Activated CD8-positive, alpha-beta memory T cell treated with anti-CD3 and anti-CD28 coated beads, Interleukin-2, amount 10 ng/mL, durations not matched to agents 7 days and 5 days (primary cell): Measurements from ENCODE around the gene RPUSD4. TPM values are rescaled to one million over a fixed set of nuclear protein-coding genes. Genes with fewer than 3 reads are reported as not detected.
"Not testable (repeated sequence)": the region's sequence is repeated elsewhere in the genome, so short reads cannot be mapped to it uniquely, and the experiment has no call there.

ENCODE experiments used
- ATAC-seq: fragments of 150-1000 bp; cut with Tn5 transposase; one replicate; pipeline ENCODE4 v1.10.0; 2021; ENCODE audit warnings: moderate library complexity
- CTCF ChIA-PET: fragments of 350-600 bp; sonication (Branson Sonifier 250); formaldehyde crosslinking; loops from one replicate; lab custom pipeline; 2021; ENCODE audit warnings: antibody characterized with exemption; lab: Charles Lee
- DNase-seq: peaks from one replicate; pipeline ENCODE4 v3.0.0-alpha.2; 2020
- H3K27ac Mint-ChIP-seq: one replicate; pipeline ENCODE4 v1.8.0; 2021; ENCODE audit warnings: mild to moderate bottlenecking, mixed read lengths
- H3K27me3 Mint-ChIP-seq: one replicate; pipeline ENCODE4 v1.8.0; 2021; ENCODE audit warnings: mixed read lengths
- H3K36me3 Mint-ChIP-seq: one replicate; pipeline ENCODE4 v1.8.0; 2021; ENCODE audit warnings: mild to moderate bottlenecking, mixed read lengths
- H3K4me1 Mint-ChIP-seq: one replicate; pipeline ENCODE4 v1.8.0; 2021; ENCODE audit warnings: mixed read lengths
- H3K4me3 Mint-ChIP-seq: one replicate; pipeline ENCODE4 v1.8.0; 2021; ENCODE audit warnings: mild to moderate bottlenecking, moderate library complexity, mixed read lengths
- H3K9me3 Mint-ChIP-seq: one replicate; pipeline ENCODE4 v1.8.0; 2022; ENCODE audit warnings: low read depth, mixed read lengths
- total RNA-seq, 2 experiments: library from RNA; stranded (reverse); gene quantifications; one replicate each; pipeline ENCODE4 v1.2.3, GENCODE V29; 2021

The RPUSD4 gene
- total RNA-seq = 10 to 100 TPM; 32.0 to 38.8 TPM

GRCh38 chr11:126211236-126212088, at the start of gene RPUSD4, which contains the start of gene FAM118B:
Gene RPUSD4 (minus strand): TSS chr11:126211650. CDS start chr11:126211638, 12 bp downstream.
Gene FAM118B (plus strand): TSS chr11:126211782. CDS start chr11:126235002, 23,220 bp downstream.
- peak within 1 kb of the TSS; percentile 88 for H3K27ac Mint-ChIP-seq
- H3K27me3 Mint-ChIP-seq = peaks cover 5% of the 10 kb centered on the region
- DNase-seq (peak; percentile 99), ATAC-seq (peak; percentile 98)
- peaks cover 12% of the 10 kb centered on the region for H3K36me3 Mint-ChIP-seq
- H3K4me3 Mint-ChIP-seq = peak within 1 kb of the TSS; percentile 92
- CTCF ChIA-PET = interaction anchor here (1.1 kb wide), 1 partner anchor 149 kb away, joined by 3 read pairs; the partner anchor contains the start of gene CDON
- H3K9me3 Mint-ChIP-seq = no peaks in the 10 kb centered on the region
- H3K4me1 Mint-ChIP-seq = peaks cover 42% of the 10 kb centered on the region

- Mint-ChIP-seq H3K9me3 (no peaks in the 10 kb centered on the region), H3K27me3 (no peaks in the 10 kb centered on the region), H3K4me3 (no peak overlapping the region), H3K36me3 (peaks cover 12% of the 10 kb centered on the region), H3K27ac (no peak overlapping the region), H3K4me1 (no peaks in the 10 kb centered on the region)
- ATAC-seq (no peak), DNase-seq (no peak)
- CTCF ChIA-PET = no interaction called here
Measured at GRCh38 chr11:126257764-126258163, 46.3 kb upstream of the RPUSD4 start.

GRCh38 chr11:126257144-126257543, 45.7 kb upstream of the RPUSD4 start:
- CTCF ChIA-PET = no interaction called here
- Mint-ChIP-seq H3K4me3 (no peak overlapping the region), H3K36me3 (peaks cover 10% of the 10 kb centered on the region), H3K27me3 (no peaks in the 10 kb centered on the region), H3K4me1 (no peaks in the 10 kb centered on the region), H3K27ac (no peak overlapping the region), H3K9me3 (no peaks in the 10 kb centered on the region)
- no peak for ATAC-seq
- DNase-seq = no peak

- H3K27me3 Mint-ChIP-seq = no peaks in the 10 kb centered on the region
- no peaks in the 10 kb centered on the region for H3K4me1 Mint-ChIP-seq
- peaks cover 9% of the 10 kb centered on the region for H3K36me3 Mint-ChIP-seq
- no peak overlapping the region for H3K27ac Mint-ChIP-seq
- DNase-seq (no peak), ATAC-seq (no peak)
- no peak overlapping the region for H3K4me3 Mint-ChIP-seq
- H3K9me3 Mint-ChIP-seq = no peaks in the 10 kb centered on the region
- CTCF ChIA-PET = no interaction called here
Measured at GRCh38 chr11:126256216-126256615, 44.8 kb upstream of the RPUSD4 start.

- DNase-seq, H3K4me3 Mint-ChIP-seq, ATAC-seq, H3K27me3 Mint-ChIP-seq, H3K4me1 Mint-ChIP-seq, CTCF ChIA-PET, H3K27ac Mint-ChIP-seq, H3K9me3 Mint-ChIP-seq: not testable (repeated sequence)
- peaks cover 11% of the 10 kb centered on the region for H3K36me3 Mint-ChIP-seq
Measured at GRCh38 chr11:126255507-126255906, 44.1 kb upstream of the RPUSD4 start.

- no peak for ATAC-seq
- no peak for DNase-seq
- Mint-ChIP-seq H3K36me3 (peaks cover 9% of the 10 kb centered on the region), H3K27ac (no peak overlapping the region), H3K27me3 (no peaks in the 10 kb centered on the region), H3K4me3 (no peak overlapping the region), H3K9me3 (no peaks in the 10 kb centered on the region), H3K4me1 (no peaks in the 10 kb centered on the region)
- CTCF ChIA-PET = no interaction called here
Measured at GRCh38 chr11:126254819-126255218, 43.4 kb upstream of the RPUSD4 start.

GRCh38 chr11:126253265-126253664, 41.8 kb upstream of the RPUSD4 start:
- ATAC-seq (no peak), DNase-seq (no peak)
- CTCF ChIA-PET = no interaction called here
- Mint-ChIP-seq H3K27ac (no peak overlapping the region), H3K4me1 (no peaks in the 10 kb centered on the region), H3K36me3 (peaks cover 9% of the 10 kb centered on the region), H3K27me3 (no peaks in the 10 kb centered on the region), H3K4me3 (no peak overlapping the region), H3K9me3 (no peaks in the 10 kb centered on the region)

GRCh38 chr11:126246636-126247035, 35.2 kb upstream of the RPUSD4 start:
- H3K27me3 Mint-ChIP-seq = no peaks in the 10 kb centered on the region
- H3K4me3 Mint-ChIP-seq = no peak overlapping the region
- CTCF ChIA-PET = no interaction called here
- ATAC-seq = no peak
- H3K4me1 Mint-ChIP-seq = no peaks in the 10 kb centered on the region
- peaks cover 8% of the 10 kb centered on the region for H3K36me3 Mint-ChIP-seq
- DNase-seq = no peak
- no peaks in the 10 kb centered on the region for H3K9me3 Mint-ChIP-seq
- H3K27ac Mint-ChIP-seq = no peak overlapping the region

GRCh38 chr11:126233391-126233790, 21.9 kb upstream of the RPUSD4 start:
- Mint-ChIP-seq H3K36me3 (peaks cover 8% of the 10 kb centered on the region), H3K4me3 (no peak overlapping the region), H3K27me3 (no peaks in the 10 kb centered on the region), H3K27ac (no peak overlapping the region), H3K9me3 (no peaks in the 10 kb centered on the region), H3K4me1 (no peaks in the 10 kb centered on the region)
- no peak for ATAC-seq
- CTCF ChIA-PET = interaction anchor here (1.6 kb wide), 1 partner anchor 14 kb away, joined by 4 read pairs; no protein-coding TSS in a partner anchor
- no peak for DNase-seq

GRCh38 chr11:126232683-126233082, 21.2 kb upstream of the RPUSD4 start:
- ATAC-seq (no peak), DNase-seq (no peak)
- Mint-ChIP-seq H3K27ac (no peak overlapping the region), H3K4me3 (no peak overlapping the region), H3K36me3 (peaks cover 5% of the 10 kb centered on the region), H3K27me3 (no peaks in the 10 kb centered on the region), H3K9me3 (no peaks in the 10 kb centered on the region), H3K4me1 (no peaks in the 10 kb centered on the region)
- CTCF ChIA-PET = interaction anchor here (1.6 kb wide), 1 partner anchor 13 kb away, joined by 4 read pairs; no protein-coding TSS in a partner anchor

- Mint-ChIP-seq H3K27me3 (no peaks in the 10 kb centered on the region), H3K27ac (no peak overlapping the region), H3K4me1 (no peaks in the 10 kb centered on the region), H3K4me3 (no peak overlapping the region), H3K36me3 (peaks cover 5% of the 10 kb centered on the region), H3K9me3 (no peaks in the 10 kb centered on the region)
- CTCF ChIA-PET = interaction anchor here (1.6 kb wide), 1 partner anchor 12 kb away, joined by 4 read pairs; no protein-coding TSS in a partner anchor
- ATAC-seq (no peak), DNase-seq (no peak)
Measured at GRCh38 chr11:126231725-126232459, 20.4 kb upstream of the RPUSD4 start.

GRCh38 chr11:126229858-126230540, 18.5 kb upstream of the RPUSD4 start:
- DNase-seq = no peak
- Mint-ChIP-seq H3K27ac (no peak overlapping the region), H3K4me1 (no peaks in the 10 kb centered on the region), H3K27me3 (no peaks in the 10 kb centered on the region), H3K9me3 (peaks cover 2% of the 10 kb centered on the region), H3K4me3 (no peak overlapping the region), H3K36me3 (peaks cover 7% of the 10 kb centered on the region)
- ATAC-seq = no peak
- CTCF ChIA-PET = no interaction called here
